A172 (cell line): ENCODE measurements around the gene APRT. TPM values are rescaled to one million over a fixed set of nuclear protein-coding genes. Genes with fewer than 3 reads are reported as not detected.

Experiments used
- DNase-seq: peaks from one replicate; pipeline ENCODE4 v3.0.0-alpha.2; 2015; ENCODE audit warnings: low spot score
- total RNA-seq: library from RNA; depleted of rRNA; stranded (reverse); fragments of >200 nt; shearing (Covaris generic); gene quantifications from 2 replicates; pipeline ENCODE4 v1.2.3, GENCODE V29; 2014

APRT gene
- total RNA-seq, 1 experiment from 2014 or later, result 258 TPM

- DNase-seq, result no peak
Measured at GRCh38 chr16:88807626-88808453, 3.9 kb downstream of the APRT start.

DNA sequence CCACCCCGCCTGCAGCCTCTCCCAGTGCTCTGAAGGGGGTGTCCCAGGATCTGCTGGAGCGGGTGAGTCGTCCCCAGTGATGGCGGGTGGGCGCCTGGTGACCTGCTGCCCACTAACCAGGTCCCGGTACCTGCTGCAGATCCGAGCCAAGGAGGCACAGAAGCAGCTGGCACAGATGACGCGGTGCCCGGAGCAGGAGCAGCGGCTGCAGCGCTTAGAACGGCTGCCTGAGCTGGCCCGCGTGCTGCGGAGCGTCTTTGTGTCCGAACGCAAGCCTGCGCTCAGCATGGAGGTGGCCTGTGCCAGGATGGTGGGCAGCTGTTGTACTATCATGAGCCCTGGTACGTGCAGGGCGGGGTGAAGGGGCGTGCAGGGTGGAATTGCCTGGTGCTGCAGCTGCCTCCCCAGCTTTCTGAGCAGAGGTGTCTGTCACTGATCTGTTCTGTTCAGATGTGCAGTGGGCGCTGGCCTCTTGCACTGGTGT, 4.5 kb downstream of the APRT start:
- DNase-seq, result no peak

DNA sequence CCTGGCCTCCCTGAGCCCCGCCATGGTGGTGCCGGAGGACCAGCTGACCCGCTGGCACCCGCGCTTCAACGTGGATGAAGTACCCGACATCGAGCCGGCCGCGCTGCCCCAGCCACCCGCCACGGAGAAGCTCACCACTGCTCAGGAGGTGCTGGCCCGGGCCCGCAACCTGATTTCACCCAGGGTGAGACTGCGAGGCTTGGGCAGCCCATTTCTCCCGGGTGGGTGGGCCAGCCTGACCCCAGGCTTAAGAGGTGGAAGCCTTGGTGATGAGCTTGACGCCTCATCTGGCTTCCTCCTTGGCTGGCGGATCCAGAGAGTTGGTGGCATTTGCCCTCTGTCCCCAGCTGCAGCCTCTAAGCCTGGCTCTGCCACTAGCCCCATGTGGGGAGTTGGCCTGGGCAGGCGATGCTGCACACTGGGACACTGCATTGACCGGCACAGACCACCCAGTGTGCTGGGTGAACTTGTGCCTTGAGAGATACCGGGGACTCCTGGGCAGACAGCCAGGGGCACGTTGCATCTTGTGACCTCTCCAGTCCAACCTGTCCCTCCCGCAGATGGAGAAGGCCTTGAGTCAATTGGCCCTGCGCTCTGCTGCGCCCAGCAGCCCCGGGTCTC, 5.1 kb downstream of the APRT start:
- no peak for DNase-seq

DNA sequence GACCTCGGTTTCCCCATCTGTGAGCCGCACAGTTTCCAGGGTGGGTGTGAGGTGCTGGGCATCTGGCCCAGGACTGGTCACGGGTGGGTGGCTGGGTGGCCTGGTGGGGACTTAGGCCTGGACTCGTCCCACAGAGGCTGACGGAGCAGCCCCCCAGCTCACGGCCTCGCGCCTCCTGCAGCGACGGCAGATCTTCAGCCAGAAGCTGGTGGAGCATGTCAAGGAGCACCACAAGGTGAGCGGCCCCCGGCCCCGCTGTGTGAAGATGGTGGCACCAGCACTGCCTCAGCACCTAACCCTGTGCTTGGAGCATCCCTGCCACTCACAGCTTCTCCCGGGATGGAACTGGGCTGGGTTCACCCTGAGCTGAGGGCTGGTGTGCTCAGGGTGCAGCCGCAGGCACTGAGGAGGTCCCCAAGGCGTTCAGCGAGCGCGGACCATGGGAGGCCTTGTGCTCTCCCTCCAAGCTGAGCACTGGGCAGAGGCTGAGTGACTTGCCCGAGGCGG, 5.8 kb downstream of the APRT start:
- no peak for DNase-seq

DNA sequence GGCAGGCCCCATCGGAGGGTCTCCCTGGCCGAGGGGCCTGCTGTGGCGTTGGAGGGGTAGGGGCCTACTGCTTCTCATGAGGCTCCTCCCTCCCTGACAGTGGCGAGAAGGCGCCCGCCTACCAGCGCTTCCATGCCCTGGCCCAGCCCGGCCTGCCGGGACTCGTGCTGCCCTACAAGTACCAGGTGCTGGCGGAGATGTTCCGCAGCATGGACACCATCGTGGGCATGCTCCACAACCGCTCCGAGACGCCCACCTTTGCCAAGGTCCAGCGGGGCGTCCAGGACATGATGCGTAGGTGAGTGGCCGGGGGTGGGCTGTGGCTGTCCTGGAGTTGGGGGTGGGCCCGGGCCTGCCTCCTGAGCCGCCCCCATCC, 6.4 kb downstream of the APRT start:
- DNase-seq, result no peak

DNA sequence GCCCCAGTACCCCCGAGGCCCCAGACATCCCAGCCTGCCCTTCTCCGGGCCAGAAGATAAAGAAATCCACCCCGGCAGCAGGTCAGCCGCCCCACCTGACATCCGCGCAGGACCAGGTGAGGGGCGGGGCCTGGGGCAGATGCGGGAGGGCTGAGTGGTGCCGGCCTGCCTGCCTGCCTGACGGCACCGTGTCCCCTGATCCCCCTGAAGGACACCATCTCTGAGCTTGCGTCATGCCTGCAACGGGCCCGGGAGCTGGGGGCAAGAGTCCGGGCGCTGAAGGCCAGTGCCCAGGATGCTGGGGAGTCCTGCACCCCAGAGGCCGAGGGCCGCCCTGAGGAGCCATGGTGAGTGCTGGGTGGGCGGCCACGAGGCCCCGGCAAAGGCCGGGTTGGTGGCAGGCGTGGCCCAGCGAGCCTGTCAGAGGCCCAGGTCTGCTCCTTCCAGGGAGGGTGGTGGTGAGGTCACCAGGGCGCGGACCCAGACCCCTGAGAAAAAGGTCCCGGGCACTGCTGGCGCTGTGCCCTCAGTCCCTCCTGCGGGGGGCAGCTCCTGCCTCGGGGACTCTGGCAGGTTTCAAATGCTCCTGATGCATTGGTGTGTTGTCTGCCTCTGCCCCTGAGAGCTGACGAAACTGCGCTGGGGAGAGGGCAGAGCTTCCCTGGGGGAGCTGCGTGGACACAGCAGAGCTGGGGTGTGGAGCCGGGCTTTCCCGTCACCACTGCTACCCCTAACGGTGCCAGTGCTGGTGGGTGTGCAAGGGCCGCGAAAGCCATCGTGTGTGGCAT, 7.0 kb downstream of the APRT start:
- no peak for DNase-seq

DNA sequence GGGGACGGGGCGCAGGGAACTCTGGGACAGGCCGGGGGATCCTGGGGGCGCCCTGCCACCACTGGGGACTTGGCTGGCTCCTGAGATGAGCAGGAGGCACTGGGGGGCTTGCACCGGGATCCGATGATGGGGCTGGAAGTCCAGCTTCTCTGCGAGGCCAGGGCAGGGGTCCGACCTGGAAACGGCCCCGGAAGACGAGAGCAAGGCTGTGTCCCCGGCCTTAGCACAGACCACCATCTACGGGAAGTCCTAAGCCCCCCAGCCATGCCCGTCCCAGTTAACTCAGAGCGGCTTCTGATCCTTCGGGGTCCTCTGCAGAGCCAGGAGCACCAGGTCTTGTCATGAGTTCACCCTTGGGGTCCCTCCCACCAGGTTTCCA, 7.6 kb downstream of the APRT start:
- no peak for DNase-seq

- peak; percentile 69 for DNase-seq
Measured at GRCh38 chr16:88803264-88803987, 8.3 kb downstream of the APRT start, which contains the start of gene CDT1. Gene CDT1, plus strand, starts transcription at chr16:88803789. Its CDS starts 43 bp downstream, at chr16:88803832.

DNA sequence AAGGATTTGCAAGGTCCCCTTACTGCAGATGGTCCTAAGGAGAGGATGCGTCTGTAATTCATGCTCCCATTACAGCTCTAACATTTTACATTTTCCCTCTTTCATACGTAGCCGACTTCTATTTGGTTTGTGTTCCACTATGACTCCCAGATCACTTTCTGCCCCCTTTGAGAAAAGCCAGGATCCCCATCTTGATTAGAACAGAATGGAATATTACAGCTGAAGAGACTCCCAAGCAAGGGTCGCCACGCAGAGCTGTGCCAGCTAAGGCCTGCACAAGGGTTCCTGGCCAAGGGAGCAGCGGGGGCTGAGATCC, 11.5 kb downstream of the APRT start:
- no peak for DNase-seq

GRCh38 chr16:88799569-88800276, 12.0 kb downstream of the APRT start:
- DNase-seq, result no peak

GRCh38 chr16:88798772-88799455, 12.8 kb downstream of the APRT start:
- DNase-seq, result no peak

DNA sequence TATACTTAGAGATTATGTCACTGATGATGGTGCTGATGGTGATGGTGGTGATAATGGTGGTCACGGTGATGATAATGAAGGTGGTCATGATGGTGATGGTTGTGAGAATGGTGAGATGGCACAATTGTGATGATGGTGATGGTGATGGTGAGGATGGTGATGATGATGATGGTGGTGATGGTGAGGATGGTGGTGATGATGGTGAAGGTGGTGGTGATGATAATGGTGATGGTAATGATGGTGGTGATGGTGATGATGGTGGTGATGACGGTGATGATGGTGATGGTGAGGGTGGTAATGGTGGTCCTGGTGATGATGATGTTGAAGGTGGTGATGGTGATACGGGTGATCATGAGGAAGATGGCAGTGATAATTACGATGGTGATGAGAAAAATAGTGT, 13.7 kb downstream of the APRT start:
- no peak for DNase-seq

DNA sequence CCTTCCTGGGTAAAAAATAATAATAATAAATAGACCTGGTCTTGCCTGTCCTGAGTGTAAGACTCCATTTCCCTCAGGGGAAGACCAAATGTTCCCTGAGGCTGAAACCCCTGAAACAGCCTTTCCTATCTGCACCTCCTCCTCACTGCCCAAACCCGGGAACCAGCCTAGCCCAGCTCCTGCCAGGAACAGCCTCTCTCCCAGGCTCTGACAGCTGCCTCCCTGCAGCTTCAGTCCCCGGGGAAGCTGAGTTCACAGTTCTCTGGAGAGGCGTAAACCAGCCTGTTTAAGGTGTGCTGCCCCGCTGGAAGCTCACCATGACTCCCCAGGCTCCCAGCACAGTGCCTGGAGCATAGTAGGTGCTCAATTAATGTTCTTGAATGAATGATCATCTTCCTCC, 15.4 kb downstream of the APRT start:
- no peak for DNase-seq

DNA sequence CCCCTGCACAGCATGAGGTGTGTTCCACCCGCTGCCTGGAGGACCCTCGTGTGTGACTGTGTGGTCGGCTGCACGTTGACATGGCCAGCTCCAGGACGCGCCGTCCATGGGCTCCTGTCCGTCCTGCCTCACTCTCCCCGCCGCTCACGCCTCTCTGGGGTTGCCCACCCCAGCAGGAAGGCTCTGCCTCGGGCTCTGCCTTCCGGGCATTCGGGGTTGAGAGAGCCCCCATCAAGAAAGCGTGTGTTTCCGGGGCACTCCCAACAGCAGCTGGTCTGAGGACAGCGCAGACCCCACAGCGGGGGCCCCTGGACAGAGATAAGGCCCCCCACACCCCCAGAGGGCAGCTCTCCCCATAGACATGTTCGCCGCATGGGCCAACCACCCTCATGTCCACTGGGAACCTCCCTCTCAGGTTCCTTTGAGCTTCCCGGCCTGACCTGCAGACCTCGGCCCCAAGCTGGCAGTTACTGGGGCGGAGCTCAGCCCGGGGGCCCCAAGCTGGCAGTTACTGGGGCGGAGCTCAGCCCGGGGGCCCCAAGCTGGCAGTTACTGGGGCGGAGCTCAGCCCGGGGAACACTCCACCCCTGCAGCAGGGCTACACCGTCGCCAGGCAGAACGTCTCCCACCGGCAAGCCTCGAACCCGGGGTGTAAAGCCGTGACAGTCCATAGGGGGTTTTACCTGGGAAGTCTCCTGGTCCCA, 18.3 kb downstream of the APRT start:
- no peak for DNase-seq

DNA sequence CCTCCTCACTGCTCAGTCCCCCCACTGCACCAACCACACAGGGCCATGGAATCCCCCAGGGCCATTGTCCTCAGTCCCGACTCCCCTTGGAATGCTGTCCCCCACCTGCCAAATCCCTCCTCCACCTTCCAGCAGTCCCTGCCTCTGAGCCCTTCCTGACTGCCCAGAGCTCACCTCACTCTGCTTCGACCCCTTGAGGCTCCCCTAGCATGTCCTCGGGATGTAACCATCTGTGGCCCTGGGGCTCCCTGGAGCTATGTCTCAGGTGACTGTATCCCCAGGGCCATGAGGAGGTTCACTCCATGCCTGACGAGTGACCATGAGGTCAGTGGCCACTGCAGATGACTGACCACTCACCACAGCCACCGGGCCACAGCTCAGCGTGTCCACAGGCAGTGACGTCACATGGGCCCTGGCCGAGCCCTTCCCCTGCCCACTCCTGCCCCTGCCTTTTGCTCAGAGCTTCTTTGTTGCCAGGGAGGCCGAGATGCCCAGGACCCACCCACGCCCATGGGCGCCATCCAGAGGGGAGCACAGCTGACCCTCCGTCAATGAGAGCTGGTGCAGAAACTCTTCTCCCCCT, 19.0 kb downstream of the APRT start:
- no peak for DNase-seq

- no peak for DNase-seq
Measured at GRCh38 chr16:88792078-88792550, 19.6 kb downstream of the APRT start.

- no peak for DNase-seq
Measured at GRCh38 chr16:88790312-88791211, 21.2 kb downstream of the APRT start.

DNA sequence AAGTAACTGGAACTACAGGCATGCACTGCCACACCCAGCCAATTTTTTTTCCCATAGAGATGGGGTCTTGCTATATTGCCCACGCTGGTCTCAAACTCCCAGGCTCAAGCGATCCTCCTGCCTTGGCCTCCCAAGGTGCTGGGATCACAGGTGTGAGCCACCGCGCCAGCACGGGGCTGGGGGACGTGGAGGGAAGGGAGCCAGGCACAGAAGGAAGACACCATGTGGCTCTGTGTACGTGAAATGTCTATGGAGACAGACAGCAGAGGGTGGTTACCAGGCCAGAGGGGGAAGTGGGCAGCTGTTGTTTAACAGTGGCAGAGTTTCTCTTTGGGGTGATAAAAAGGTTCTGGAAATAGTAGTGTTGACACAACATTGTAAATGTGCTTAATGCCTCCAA, 22.1 kb downstream of the APRT start:
- no peak for DNase-seq
